Neural cell (in vitro differentiated cells): ENCODE data around the gene C6orf136.

Experiments
- CTCF ChIP-seq: fragments of 450-650 bp; IDR thresholded peaks from 2 replicates; pipeline ENCODE4 v1.5.1; 2014; ENCODE audit warnings: antibody characterized with exemption, mild to moderate bottlenecking, moderate library complexity; ENCODE audit not compliant: poor library complexity, severe bottlenecking
- EP300 ChIP-seq: fragments of 450-650 bp; conservative IDR thresholded peaks from 2 replicates; pipeline ENCODE4 v1.6.1; 2014; ENCODE audit warnings: antibody characterized with exemption, mild to moderate bottlenecking, moderate library complexity; ENCODE audit not compliant: poor library complexity, severe bottlenecking
- EZH2 ChIP-seq: fragments of 200-600, 300-800 bp; shearing (Covaris generic), sonication (generic); IDR thresholded peaks from 2 replicates; pipeline ENCODE4 v1.6.1; 2014; ENCODE audit warnings: antibody characterized with exemption, low read length, borderline replicate concordance, mild to moderate bottlenecking; ENCODE audit not compliant: insufficient read depth, poor library complexity, severe bottlenecking
- POLR2AphosphoS5 ChIP-seq: IDR thresholded peaks from 2 replicates; pipeline ENCODE4 v1.6.1; 2012
- REST ChIP-seq: IDR thresholded peaks from 2 replicates; pipeline ENCODE4 v1.6.1; 2012; ENCODE audit warnings: borderline replicate concordance
- SMC3 ChIP-seq: fragments of 450-650 bp; conservative IDR thresholded peaks from 2 replicates; pipeline ENCODE4 v1.6.1; 2014; ENCODE audit warnings: antibody characterized with exemption, mild to moderate bottlenecking, moderate library complexity; ENCODE audit not compliant: poor library complexity

GRCh38 chr6:30643656-30644055 lies 3.3 kb upstream of the C6orf136 start:
- TF ChIP-seq SMC3 (no peak), REST (no peak), CTCF (no peak), EP300 (no peak), EZH2 (no peak), POLR2AphosphoS5 (no peak)
